GM12864 (cell line): Measurements from ENCODE around the gene NFKBIE.

Source experiments
- DNase-seq: peaks from one replicate; pipeline ENCODE4 v3.0.0-alpha.2; 2011; ENCODE audit warnings: low read depth
- H3K4me3 ChIP-seq: 2 replicates; pipeline ENCODE4 v1.5.1; 2011; ENCODE audit warnings: mild to moderate bottlenecking, low read depth, low read length, control low read depth
- TF ChIP-seq, protein P1 (sequence below): IDR thresholded peaks from 2 replicates; pipeline ENCODE4 v1.5.1; 2011; ENCODE audit warnings: low read depth, mild to moderate bottlenecking, moderate library complexity, low read length, control low read depth, inconsistent platforms; ENCODE audit errors: missing control alignments

The NFKBIE gene

DNA sequence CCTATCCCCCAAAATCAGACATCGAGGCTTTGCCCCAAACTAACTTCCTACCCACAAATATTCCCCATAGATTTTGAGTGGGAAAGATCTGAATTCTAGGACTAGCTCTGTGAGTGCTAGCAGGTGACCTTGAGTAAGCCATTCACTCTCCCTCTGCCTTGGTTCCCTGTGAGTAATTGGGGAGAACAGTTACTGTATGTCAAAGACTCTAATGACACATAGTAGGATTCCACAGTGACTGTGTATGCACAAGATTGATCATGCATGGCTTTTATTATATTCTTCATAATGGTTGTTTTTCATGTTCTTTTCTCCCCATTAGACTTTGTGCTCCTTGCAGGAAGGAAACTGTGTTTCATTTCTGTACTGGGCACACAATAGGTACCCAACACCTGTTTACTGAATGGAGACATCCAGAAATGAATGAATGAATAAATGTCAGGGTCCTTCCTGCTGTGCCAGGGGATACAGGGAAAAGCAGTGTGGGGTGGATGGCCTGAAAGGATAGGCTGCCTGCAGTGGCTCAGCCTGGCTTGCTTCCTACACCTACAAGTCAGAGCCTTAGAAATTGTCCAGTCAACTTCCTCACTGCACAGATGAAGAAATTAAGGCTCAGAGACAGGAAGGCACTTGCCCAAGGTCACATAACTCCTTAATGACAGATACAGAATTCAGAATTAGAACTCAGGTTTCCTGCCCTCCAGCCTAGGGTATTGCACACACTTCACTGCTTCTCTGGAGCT lies 4.0 kb upstream of the NFKBIE start:
- TF ChIP-seq, protein P1, sequence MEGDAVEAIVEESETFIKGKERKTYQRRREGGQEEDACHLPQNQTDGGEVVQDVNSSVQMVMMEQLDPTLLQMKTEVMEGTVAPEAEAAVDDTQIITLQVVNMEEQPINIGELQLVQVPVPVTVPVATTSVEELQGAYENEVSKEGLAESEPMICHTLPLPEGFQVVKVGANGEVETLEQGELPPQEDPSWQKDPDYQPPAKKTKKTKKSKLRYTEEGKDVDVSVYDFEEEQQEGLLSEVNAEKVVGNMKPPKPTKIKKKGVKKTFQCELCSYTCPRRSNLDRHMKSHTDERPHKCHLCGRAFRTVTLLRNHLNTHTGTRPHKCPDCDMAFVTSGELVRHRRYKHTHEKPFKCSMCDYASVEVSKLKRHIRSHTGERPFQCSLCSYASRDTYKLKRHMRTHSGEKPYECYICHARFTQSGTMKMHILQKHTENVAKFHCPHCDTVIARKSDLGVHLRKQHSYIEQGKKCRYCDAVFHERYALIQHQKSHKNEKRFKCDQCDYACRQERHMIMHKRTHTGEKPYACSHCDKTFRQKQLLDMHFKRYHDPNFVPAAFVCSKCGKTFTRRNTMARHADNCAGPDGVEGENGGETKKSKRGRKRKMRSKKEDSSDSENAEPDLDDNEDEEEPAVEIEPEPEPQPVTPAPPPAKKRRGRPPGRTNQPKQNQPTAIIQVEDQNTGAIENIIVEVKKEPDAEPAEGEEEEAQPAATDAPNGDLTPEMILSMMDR = no peak
- no peak overlapping the region for H3K4me3 ChIP-seq
- no peak for DNase-seq

DNA sequence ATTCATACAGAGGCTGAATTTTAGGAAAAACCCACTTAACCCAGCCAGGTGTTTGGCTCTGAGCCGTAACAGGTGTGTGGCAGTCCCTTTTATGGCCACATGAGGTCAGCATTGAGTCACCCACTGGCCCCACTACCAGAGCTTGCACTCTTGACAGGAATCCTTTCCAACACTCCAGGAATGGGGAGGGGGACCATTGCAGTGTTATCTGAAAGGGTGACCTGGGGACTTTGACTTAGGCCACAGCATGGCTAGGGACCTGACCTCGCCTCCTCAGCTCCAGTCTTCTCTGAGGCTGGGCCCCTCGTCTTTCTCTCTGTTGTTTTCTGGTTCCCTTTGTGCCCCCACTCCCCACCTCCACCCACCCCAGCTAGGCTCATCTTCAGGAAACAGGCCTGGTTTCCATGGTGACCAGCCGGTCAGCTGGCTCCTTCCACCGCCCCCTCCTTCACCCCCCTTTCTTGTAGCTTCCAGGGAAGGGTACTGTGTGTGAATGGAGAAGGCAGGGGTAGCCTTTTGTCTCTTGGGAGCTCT lies 2.8 kb upstream of the NFKBIE start:
- TF ChIP-seq, protein P1 = peak; percentile 96
- no peak for DNase-seq
- H3K4me3 ChIP-seq = no peak overlapping the region

DNA sequence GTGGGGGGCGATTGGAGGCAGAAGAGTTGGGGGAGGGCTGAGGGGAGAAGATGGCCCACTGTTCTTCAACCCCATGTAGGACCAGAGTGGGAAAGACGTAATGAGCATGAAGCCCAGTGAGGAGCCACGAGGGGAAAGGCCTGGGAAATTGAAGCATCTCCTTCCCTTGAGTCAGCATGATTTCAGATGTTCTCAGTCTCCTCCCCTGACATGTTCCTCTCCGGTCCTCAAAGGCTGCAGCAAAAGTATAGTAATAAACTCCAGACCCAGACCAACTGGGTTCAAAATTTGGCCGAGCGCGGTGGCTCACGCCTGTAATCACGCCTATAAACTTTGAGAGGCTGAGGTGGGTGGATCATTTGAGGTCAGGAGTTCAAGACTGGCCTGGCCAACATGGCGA lies 1.9 kb upstream of the NFKBIE start:
- no peak for DNase-seq
- TF ChIP-seq, protein P1 = no peak
- H3K4me3 ChIP-seq = no peak overlapping the region

DNA sequence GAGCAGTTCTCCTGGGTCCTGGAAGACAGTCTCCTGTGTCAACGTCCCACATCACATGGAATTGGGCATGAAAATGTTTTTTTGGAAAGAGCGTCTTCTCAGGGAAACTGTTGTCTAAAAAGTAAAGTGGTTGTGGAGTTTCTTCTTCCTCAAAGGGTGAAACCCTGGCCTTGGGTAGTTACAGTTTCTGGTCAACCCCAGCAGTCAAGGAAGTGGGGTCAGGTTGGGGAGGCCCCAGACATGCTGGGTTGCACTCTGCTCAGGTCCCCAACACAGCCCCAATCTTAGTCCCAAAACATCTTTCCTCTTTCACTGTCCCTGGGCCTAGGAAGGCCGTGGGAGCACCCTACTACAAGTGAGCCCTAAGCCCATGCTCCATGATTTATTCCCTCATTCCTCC lies 996 bp upstream of the NFKBIE start:
- TF ChIP-seq, protein P1 = no peak
- no peak overlapping the region; the same call in 1 of the 2 replicates for H3K4me3 ChIP-seq
- DNase-seq = no peak

DNA sequence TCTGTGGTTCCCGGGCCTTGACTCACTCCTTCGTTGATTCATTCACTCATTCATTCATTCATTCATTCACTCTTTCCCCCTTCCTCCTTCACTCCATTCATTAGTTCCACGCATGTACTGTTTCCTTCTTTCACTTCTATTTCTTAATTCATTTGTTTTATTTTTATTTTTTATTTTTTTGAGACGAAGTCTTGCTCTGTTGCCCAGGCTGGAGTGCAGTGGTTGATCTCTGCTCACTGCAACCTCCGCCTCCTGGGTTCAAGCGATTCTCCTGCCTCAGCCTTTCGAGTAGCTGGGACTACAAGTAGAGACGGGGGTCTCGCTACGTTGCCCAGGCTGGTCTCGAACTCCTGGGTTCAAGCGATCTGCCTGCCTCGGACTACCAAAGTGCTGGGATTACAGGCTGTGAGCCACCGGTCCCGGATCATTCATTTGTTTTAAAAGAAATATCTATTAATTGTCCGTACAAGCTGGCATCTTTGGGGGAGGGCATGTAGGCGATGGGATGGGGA lies 427 bp upstream of the NFKBIE start:
- H3K4me3 ChIP-seq = peak overlapping the region; percentile 94
- no peak for DNase-seq
- TF ChIP-seq, protein P1 = no peak

DNA sequence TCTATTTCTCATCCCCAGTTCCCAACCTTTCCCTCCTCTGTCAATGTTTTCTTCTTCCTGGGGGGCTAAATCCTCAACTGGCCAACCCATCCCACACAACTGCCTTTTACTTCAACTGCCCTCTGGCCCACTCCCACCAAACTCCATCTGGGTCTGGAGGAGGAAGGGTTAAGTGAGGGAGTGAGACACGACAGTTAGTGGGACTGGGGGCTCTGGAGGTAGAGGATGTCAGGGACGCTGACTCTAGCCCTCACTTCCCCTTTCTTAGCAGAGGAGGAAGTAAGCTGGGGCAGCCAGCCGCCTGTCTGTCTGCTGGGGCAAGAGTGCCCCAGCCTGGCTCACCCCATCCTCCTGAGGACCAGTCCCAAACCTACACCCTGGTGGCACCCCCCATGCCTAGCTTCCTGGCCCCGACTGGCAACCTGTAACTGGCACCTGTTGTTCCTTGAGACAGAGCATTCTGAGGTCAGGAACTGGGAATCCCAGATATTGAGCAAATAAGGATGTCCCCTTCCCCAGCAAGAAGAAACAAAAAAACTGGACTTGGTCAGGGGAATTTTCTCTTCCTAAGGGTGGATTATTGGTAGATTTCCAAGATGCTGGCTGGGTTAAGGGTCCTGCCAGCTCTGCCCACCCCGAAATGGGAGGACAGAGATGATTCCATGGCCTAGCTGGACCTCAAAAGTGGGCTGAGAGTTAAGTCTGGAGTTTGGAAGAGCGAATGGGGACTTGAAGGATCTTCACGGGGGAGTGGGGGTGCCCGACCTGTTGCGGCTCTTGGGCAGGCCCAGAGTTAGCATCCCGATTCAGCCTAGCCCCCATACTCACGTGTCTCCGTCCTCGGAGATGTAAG lies 971 bp downstream of the NFKBIE start:
- H3K4me3 ChIP-seq = peak overlapping the region; percentile 94
- DNase-seq = no peak
- TF ChIP-seq, protein P1 = no peak
